ENCODE data around the gene PPP6R1. TPM values are rescaled to one million over a fixed set of nuclear protein-coding genes. Genes with fewer than 3 reads are reported as not detected.

Gene PPP6R1
- total and polyA plus RNA-seq, 2 experiments from 2014 or later: 37.1 to 76.0 TPM

DNA sequence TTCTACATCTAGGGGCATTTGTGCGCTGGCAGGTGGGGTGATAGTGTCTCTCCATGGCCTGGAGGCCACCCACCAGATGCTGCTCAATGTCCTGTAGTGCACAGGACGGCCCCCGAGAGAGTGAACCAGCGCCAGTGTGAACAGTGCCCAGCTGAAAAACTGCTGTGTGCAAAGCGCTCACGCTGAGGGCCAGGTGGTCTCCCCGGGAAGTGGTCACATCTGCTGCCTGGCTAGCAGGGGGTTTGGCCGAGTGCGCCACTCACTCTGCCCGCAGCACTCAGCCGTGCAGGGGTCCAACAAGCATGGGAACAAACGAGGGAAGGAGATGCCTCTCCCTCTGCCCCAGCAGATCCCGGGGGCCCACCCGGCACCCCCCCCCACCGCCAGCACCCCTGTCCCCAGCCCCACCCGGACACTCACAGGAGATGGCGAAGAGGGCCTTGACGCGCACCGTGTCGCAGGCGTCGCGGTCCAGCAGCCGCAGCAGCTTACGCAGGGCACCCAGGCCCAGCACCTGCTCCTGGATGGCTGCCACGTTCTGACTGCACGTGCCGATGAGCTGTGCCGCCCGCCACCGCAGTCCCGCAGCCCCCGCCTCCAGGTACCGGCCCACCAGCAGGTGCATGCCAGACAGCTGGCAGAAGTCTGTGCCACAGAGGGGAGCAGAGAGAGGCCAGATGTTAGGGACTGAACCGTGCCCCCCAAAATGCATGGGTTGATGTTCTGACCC is 15.3 kb upstream of the PPP6R1 start:
- Histone ChIP-seq H3K4me1 (ENCODE audit: insufficient read depth) (peaks cover 4% of the 10 kb centered on the region), H3K27me3 (no peaks in the 10 kb centered on the region), H4K20me1 (ENCODE audit: insufficient read depth, poor library complexity, severe bottlenecking) (no peaks in the 10 kb centered on the region), H3K9me3 (ENCODE audit: low read depth) (no peaks in the 10 kb centered on the region), H3K27ac (no peak overlapping the region), H3K9me2 (replicated peaks; ENCODE audit: insufficient read depth) (no peaks in the 10 kb centered on the region), H3K79me2 (peaks cover 9% of the 10 kb centered on the region), H3K4me2 (no peak overlapping the region), H3K4me3 (no peak overlapping the region), H2AFZ (no peak overlapping the region), H3K36me3 (replicated peaks; ENCODE audit: insufficient read depth, low read depth) (no peaks in the 10 kb centered on the region)
- TF ChIP-seq, protein P1, sequence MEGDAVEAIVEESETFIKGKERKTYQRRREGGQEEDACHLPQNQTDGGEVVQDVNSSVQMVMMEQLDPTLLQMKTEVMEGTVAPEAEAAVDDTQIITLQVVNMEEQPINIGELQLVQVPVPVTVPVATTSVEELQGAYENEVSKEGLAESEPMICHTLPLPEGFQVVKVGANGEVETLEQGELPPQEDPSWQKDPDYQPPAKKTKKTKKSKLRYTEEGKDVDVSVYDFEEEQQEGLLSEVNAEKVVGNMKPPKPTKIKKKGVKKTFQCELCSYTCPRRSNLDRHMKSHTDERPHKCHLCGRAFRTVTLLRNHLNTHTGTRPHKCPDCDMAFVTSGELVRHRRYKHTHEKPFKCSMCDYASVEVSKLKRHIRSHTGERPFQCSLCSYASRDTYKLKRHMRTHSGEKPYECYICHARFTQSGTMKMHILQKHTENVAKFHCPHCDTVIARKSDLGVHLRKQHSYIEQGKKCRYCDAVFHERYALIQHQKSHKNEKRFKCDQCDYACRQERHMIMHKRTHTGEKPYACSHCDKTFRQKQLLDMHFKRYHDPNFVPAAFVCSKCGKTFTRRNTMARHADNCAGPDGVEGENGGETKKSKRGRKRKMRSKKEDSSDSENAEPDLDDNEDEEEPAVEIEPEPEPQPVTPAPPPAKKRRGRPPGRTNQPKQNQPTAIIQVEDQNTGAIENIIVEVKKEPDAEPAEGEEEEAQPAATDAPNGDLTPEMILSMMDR (IDR thresholded peaks at IDR 0.05; ENCODE audit: poor library complexity): no peak
- TF ChIP-seq EZH2 (IDR thresholded peaks at IDR 0.05; ENCODE audit: borderline replicate concordance): no peak
- no peak for TF ChIP-seq EZH2phosphoT487 (IDR thresholded peaks at IDR 0.05; ENCODE audit: low read depth, severe bottlenecking, unreplicated experiment)
- 98% methylated on average over 27 of the region's 36 CpGs for WGBS (ENCODE audit: low lambda C conversion rate, missing lambda C conversion rate)
- no peak for DNase-seq (ENCODE audit: low spot score)

DNA sequence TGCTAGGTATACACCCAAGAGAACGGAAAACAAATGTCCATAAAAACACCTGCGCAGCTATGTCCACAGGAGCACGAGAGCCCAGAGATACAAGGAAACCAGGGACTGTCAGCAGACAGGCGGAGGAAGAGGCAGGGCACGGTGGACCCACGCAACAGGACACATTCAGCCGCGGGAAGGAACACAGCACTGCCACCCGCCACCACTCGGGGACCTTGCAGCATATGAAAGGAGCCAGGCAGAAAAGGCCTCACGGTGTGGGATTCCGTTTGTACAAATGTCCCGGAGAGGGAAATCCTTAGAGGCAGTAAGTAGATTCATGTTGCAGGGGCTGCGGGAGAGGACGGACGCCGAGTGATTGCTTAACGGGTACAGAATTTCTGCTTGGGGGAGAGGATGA is 13.3 kb upstream of the PPP6R1 start:
- TF ChIP-seq EZH2phosphoT487 (IDR thresholded peaks at IDR 0.05; ENCODE audit: low read depth, severe bottlenecking, unreplicated experiment) (no peak), EZH2 (IDR thresholded peaks at IDR 0.05; ENCODE audit: borderline replicate concordance) (no peak)
- TF ChIP-seq, protein P1 (IDR thresholded peaks at IDR 0.05; ENCODE audit: poor library complexity): no peak
- WGBS (ENCODE audit: low lambda C conversion rate, missing lambda C conversion rate): 95% methylated on average over 18 of the region's 18 CpGs
- no peak overlapping the region for H3K4me3 ChIP-seq

DNA sequence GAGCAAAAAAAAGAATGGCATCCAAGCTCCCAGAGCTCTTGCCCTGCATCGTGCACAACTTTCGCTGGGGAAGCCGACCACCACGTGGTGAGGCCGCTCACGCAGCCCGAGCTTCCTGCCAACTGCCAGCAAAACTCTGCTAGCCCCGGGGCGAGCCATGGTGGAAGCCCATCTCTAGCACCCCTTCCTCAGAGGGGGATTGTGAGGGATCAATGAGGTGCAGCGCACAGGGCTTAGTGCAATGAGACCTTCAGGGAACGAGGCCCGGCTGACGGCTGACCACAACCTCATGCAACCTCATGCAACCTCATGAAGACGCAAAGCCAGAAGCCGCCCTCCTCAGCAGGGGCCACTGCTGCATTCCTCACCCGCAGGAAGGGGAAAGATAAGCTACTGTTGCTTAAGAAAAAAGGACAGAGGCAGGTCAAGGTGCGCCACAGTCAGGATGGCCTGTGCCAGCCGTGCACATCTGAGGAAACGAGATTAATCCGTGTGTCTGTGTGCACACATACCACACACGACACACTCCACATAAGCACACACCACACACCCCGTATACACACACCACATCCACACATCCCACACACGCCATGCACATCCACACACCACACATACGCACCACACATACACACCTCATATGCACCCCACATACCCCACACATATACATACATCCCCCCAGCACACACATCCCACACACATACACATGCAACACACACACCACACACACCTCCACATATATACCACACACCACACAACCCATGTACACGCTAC is 11.5 kb upstream of the PPP6R1 start:
- Histone ChIP-seq H3K79me2 (no peaks in the 10 kb centered on the region), H4K20me1 (ENCODE audit: insufficient read depth, poor library complexity, severe bottlenecking) (no peaks in the 10 kb centered on the region), H3K4me2 (no peak overlapping the region), H2AFZ (no peak overlapping the region), H3K4me1 (ENCODE audit: insufficient read depth) (no peaks in the 10 kb centered on the region), H3K27me3 (no peaks in the 10 kb centered on the region), H3K9me3 (ENCODE audit: low read depth) (no peaks in the 10 kb centered on the region), H3K36me3 (replicated peaks; ENCODE audit: insufficient read depth, low read depth) (no peaks in the 10 kb centered on the region), H3K27ac (no peak overlapping the region), H3K4me3 (no peak overlapping the region), H3K9me2 (replicated peaks; ENCODE audit: insufficient read depth) (no peaks in the 10 kb centered on the region)
- 94% methylated on average over 23 of the region's 25 CpGs for WGBS (ENCODE audit: low lambda C conversion rate, missing lambda C conversion rate)
- no peak for DNase-seq (ENCODE audit: low spot score)
- TF ChIP-seq, protein P1 (IDR thresholded peaks at IDR 0.05; ENCODE audit: poor library complexity): no peak
- TF ChIP-seq EZH2 (IDR thresholded peaks at IDR 0.05; ENCODE audit: borderline replicate concordance) (no peak), EZH2phosphoT487 (IDR thresholded peaks at IDR 0.05; ENCODE audit: low read depth, severe bottlenecking, unreplicated experiment) (no peak)

More for the DNA sequence above, 13.3 kb upstream of the PPP6R1 start:
- Histone ChIP-seq H3K36me3 (replicated peaks; ENCODE audit: insufficient read depth, low read depth) (no peaks in the 10 kb centered on the region), H3K9me3 (ENCODE audit: low read depth) (no peaks in the 10 kb centered on the region), H3K27ac (no peak overlapping the region), H3K27me3 (no peaks in the 10 kb centered on the region), H3K79me2 (no peaks in the 10 kb centered on the region), H3K4me1 (ENCODE audit: insufficient read depth) (no peaks in the 10 kb centered on the region), H3K9me2 (replicated peaks; ENCODE audit: insufficient read depth) (no peaks in the 10 kb centered on the region), H3K4me2 (no peak overlapping the region), H4K20me1 (ENCODE audit: insufficient read depth, poor library complexity, severe bottlenecking) (no peaks in the 10 kb centered on the region), H2AFZ (no peak overlapping the region)
- DNase-seq (ENCODE audit: low spot score): no peak

Measured in hepatocyte (in vitro differentiated cells).